RWPE2 (cell line): ENCODE data around the gene APLP2.

ENCODE experiments used
- ATAC-seq: fragments of 200-7000 bp; cut with Tn5 transposase; 3 replicates; pipeline ENCODE4 v1.9.1; 2021; ENCODE audit warnings: low read depth
- DNase-seq: peaks from one replicate; pipeline ENCODE4 v3.0.0-alpha.2; 2020; ENCODE audit warnings: low spot score
- H3K27ac ChIP-seq: fragments of 450-650 bp; 2 replicates; pipeline ENCODE4 v1.5.1; 2017; ENCODE audit warnings: mild to moderate bottlenecking; ENCODE audit not compliant: poor library complexity, severe bottlenecking
- H3K27me3 ChIP-seq: fragments of 250-450 bp; sonication (Bioruptor Pico); 2 replicates; pipeline ENCODE4 v1.5.1; 2021; ENCODE audit warnings: mild to moderate bottlenecking, moderate library complexity; ENCODE audit not compliant: insufficient read depth, poor library complexity, severe bottlenecking
- H3K36me3 ChIP-seq: fragments of 250-450 bp; sonication (Bioruptor Pico); 2 replicates; pipeline ENCODE4 v1.5.1; 2020; ENCODE audit warnings: low read depth, mild to moderate bottlenecking, moderate library complexity
- H3K4me1 ChIP-seq: fragments of 250-450 bp; sonication (Bioruptor Pico); 2 replicates; pipeline ENCODE4 v1.5.1; 2021; ENCODE audit warnings: mild to moderate bottlenecking, moderate library complexity; ENCODE audit not compliant: insufficient read depth, poor library complexity, severe bottlenecking
- H3K4me3 ChIP-seq: fragments of 250-450 bp; sonication (Bioruptor Pico); 2 replicates; pipeline ENCODE4 v1.5.1; 2021; ENCODE audit warnings: mild to moderate bottlenecking, moderate library complexity; ENCODE audit not compliant: severe bottlenecking
- H3K9me3 ChIP-seq: fragments of 250-450 bp; sonication (Bioruptor Pico); 2 replicates; pipeline ENCODE4 v1.5.1; 2021; ENCODE audit warnings: mild to moderate bottlenecking, moderate library complexity; ENCODE audit not compliant: severe bottlenecking
- CTCF ChIP-seq: fragments of 450-650 bp; IDR thresholded peaks from one replicate; pipeline ENCODE4 v1.5.1; 2017; ENCODE audit warnings: mild to moderate bottlenecking, moderate library complexity; ENCODE audit not compliant: poor library complexity, severe bottlenecking

The APLP2 gene

GRCh38 chr11:130085671-130086290 lies 16.1 kb downstream of the APLP2 start:
- Histone ChIP-seq H3K4me3 (no peak overlapping the region), H3K4me1 (peaks cover 15% of the 10 kb centered on the region), H3K36me3 (peaks cover 7% of the 10 kb centered on the region; the same call in 1 of the 2 replicates), H3K27ac (no peak overlapping the region), H3K9me3 (peaks cover 2% of the 10 kb centered on the region), H3K27me3 (no peaks in the 10 kb centered on the region)
- TF ChIP-seq CTCF: no peak
- no peak for ATAC-seq
- no peak for DNase-seq

GRCh38 chr11:130086669-130087068 lies 17.0 kb downstream of the APLP2 start:
- Histone ChIP-seq H3K9me3 (peaks cover 2% of the 10 kb centered on the region), H3K36me3 (peaks cover 6% of the 10 kb centered on the region; the same call in 1 of the 2 replicates), H3K4me1 (peaks cover 15% of the 10 kb centered on the region), H3K27ac (no peak overlapping the region), H3K4me3 (no peak overlapping the region), H3K27me3 (no peaks in the 10 kb centered on the region)
- no peak for TF ChIP-seq CTCF
- DNase-seq (no peak), ATAC-seq (no peak)

- no peak overlapping the region for H3K27ac ChIP-seq
- no peak for DNase-seq
- no peak overlapping the region for H3K4me3 ChIP-seq
- H3K27me3 ChIP-seq: no peaks in the 10 kb centered on the region
- ATAC-seq: no peak
- H3K4me1 ChIP-seq: peaks cover 15% of the 10 kb centered on the region
- 0 out of 2 replicates have a peak, but pooled peaks cover 4% of the 10 kb centered on the region for H3K36me3 ChIP-seq
- TF ChIP-seq CTCF: no peak
- H3K9me3 ChIP-seq: peaks cover 2% of the 10 kb centered on the region
Measured at GRCh38 chr11:130087294-130087926, 17.7 kb downstream of the APLP2 start.

GRCh38 chr11:130088217-130088616 lies 18.5 kb downstream of the APLP2 start:
- H3K9me3 ChIP-seq: peaks cover 2% of the 10 kb centered on the region
- no peaks in the 10 kb centered on the region for H3K27me3 ChIP-seq
- ATAC-seq: no peak; the same call in 2 of the 3 replicates
- H3K27ac ChIP-seq: peak overlapping the region; percentile 10
- TF ChIP-seq CTCF: no peak
- DNase-seq: no peak
- no peak overlapping the region for H3K4me3 ChIP-seq
- peaks cover 6% of the 10 kb centered on the region for H3K36me3 ChIP-seq
- peaks cover 15% of the 10 kb centered on the region for H3K4me1 ChIP-seq
